B cell (primary cell): ENCODE results near the gene SDK2. TPM values are rescaled to one million over a fixed set of nuclear protein-coding genes. Genes with fewer than 3 reads are reported as not detected.

Experiments
- ATAC-seq: fragments of 200-7000 bp; cut with Tn5 transposase; one replicate; pipeline ENCODE4 v1.10.0; 2021; ENCODE audit warnings: low read depth, mild to moderate bottlenecking, moderate number of reproducible peaks, moderate library complexity
- CTCF ChIA-PET: fragments of 350-600 bp; sonication (Branson Sonifier 250); formaldehyde crosslinking; loops from one replicate; lab custom pipeline; 2021; ENCODE audit warnings: antibody characterized with exemption, inconsistent platforms; lab: Charles Lee
- POLR2A ChIA-PET: fragments of 350-600 bp; sonication (Branson Sonifier 250); formaldehyde crosslinking; loops from one replicate; lab custom pipeline; 2021; ENCODE audit warnings: antibody characterized with exemption; lab: Charles Lee
- DNase-seq: peaks from one replicate; pipeline ENCODE4 v3.0.0; 2013
- H2AFZ ChIP-seq: 2 replicates; pipeline ENCODE4 v1.6.1; 2012; ENCODE audit warnings: mild to moderate bottlenecking, low read depth, low read length; ENCODE audit not compliant: insufficient read depth, poor library complexity, severe bottlenecking
- H3K27ac ChIP-seq, 2 donors: 1 replicate in 1 of 2; 2 replicates in 1 of 2; pipeline ENCODE4 v1.5.1; 2012 to 2013; ENCODE audit warnings: low read length in 2 of 2, mild to moderate bottlenecking in 2 of 2, moderate library complexity in 1 of 2
- H3K27me3 ChIP-seq, 4 experiments: fragments of 200-600 bp in 1 of 4; sonication (generic) in 1 of 4; replicated peaks in 1 of 4; 1 replicate in 2 of 4; 2 replicates in 2 of 4; pipeline versions ENCODE4 v1.6.1 to v1.7.0; 2013 to 2016; ENCODE audit warnings: low read length in 3 of 4, mild to moderate bottlenecking in 2 of 4, mixed read lengths in 1 of 4, moderate library complexity in 1 of 4; ENCODE audit not compliant: insufficient read depth in 4 of 4, control insufficient read depth in 3 of 4; ENCODE audit errors: control extremely low read depth in 1 of 4
- H3K36me3 ChIP-seq, 2 experiments: replicated peaks in 1 of 2; 1 replicate in 1 of 2; 2 replicates in 1 of 2; pipeline versions ENCODE4 v1.6.1 to v1.7.1; 2013; ENCODE audit warnings: low read length in 1 of 2; ENCODE audit not compliant: insufficient read depth in 2 of 2, control insufficient read depth in 1 of 2; ENCODE audit errors: control extremely low read depth in 1 of 2, extremely low read depth in 1 of 2
- H3K4me1 ChIP-seq, 2 donors: fragments of 200-600 bp in 1 of 2; sonication (generic) in 1 of 2; 1 replicate in 1 of 2; 2 replicates in 1 of 2; pipeline versions ENCODE4 v1.5.1 to v1.6.1; 2013 to 2017; ENCODE audit warnings: low read length in 2 of 2; ENCODE audit not compliant: control insufficient read depth in 2 of 2, insufficient read depth in 2 of 2
- H3K4me2 ChIP-seq: replicated peaks from 2 replicates; pipeline ENCODE3; 2012; ENCODE audit warnings: mild to moderate bottlenecking, low read depth, low read length; ENCODE audit not compliant: poor library complexity, severe bottlenecking
- H3K4me3 ChIP-seq, 5 experiments: fragments of 200-600 bp in 1 of 5; sonication (generic) in 1 of 5; 1 replicate in 3 of 5; 2 replicates in 2 of 5; pipeline versions ENCODE4 v1.5.1 to v1.7.0; 2011 to 2016; ENCODE audit warnings: low read length in 4 of 5, mild to moderate bottlenecking in 4 of 5, low read depth in 2 of 5, control low read depth in 1 of 5, moderate library complexity in 1 of 5; ENCODE audit not compliant: insufficient read depth in 1 of 5; ENCODE audit errors: control extremely low read depth in 1 of 5, extremely low read depth in 1 of 5
- H3K79me2 ChIP-seq: fragments of 200-600 bp; sonication (generic); one replicate; pipeline ENCODE4 v1.6.0; 2016; ENCODE audit warnings: low read length; ENCODE audit not compliant: control insufficient read depth, insufficient read depth
- H3K9ac ChIP-seq: fragments of 200-600 bp; sonication (generic); 2 replicates; pipeline ENCODE4 v1.6.1; 2017; ENCODE audit warnings: mild to moderate bottlenecking, low read length, moderate library complexity
- H3K9me3 ChIP-seq, 3 donors: one replicate each; pipeline versions ENCODE4 v1.6.1 to v1.7.1; 2013; ENCODE audit warnings: low read length in 2 of 3; ENCODE audit not compliant: control insufficient read depth in 2 of 3, insufficient read depth in 1 of 3; ENCODE audit errors: control extremely low read depth in 1 of 3
- H4K20me1 ChIP-seq: 2 replicates; pipeline ENCODE4 v1.6.0; 2012; ENCODE audit warnings: mild to moderate bottlenecking, low read length; ENCODE audit not compliant: insufficient read depth, control insufficient read depth, poor library complexity, severe bottlenecking
- H3K27ac Mint-ChIP-seq: one replicate; pipeline ENCODE4 v1.8.0; 2021; ENCODE audit warnings: mixed read lengths
- H3K27me3 Mint-ChIP-seq: one replicate; pipeline ENCODE4 v1.8.0; 2021; ENCODE audit warnings: mixed read lengths
- H3K4me1 Mint-ChIP-seq: one replicate; pipeline ENCODE4 v1.8.0; 2021; ENCODE audit warnings: mixed read lengths
- H3K4me3 Mint-ChIP-seq: one replicate; pipeline ENCODE4 v1.8.0; 2021; ENCODE audit warnings: mixed read lengths
- H3K9me3 Mint-ChIP-seq: one replicate; pipeline ENCODE4 v1.8.0; 2022; ENCODE audit warnings: mixed read lengths; ENCODE audit not compliant: insufficient read depth
- EZH2 ChIP-seq: IDR thresholded peaks from 2 replicates; pipeline ENCODE4 v1.6.1; 2012; ENCODE audit warnings: borderline replicate concordance, low read depth, mild to moderate bottlenecking, moderate library complexity, low read length; ENCODE audit not compliant: insufficient read depth, poor library complexity, severe bottlenecking
- WGBS: methylation state at CpG from one replicate; pipeline ENCODE4 v1.1.5; 2013; ENCODE audit warnings: missing lambda C conversion rate; ENCODE audit not compliant: insufficient coverage; 5-methylcytosine and 5-hydroxymethylcytosine counted together
- intact Hi-C: fragments of 100-400 bp; cut with micrococcal nuclease; formaldehyde crosslinking; loops from one replicate; pipeline ENCODE4 v1.10.0; 2022
- polyA plus RNA-seq: library from polyadenylated mRNA; depleted of rRNA; stranded (reverse); fragments of >200 nt; gene quantifications from 2 replicates; pipeline ENCODE4 v1.2.3, GENCODE V29; 2012
- total RNA-seq, 2 donors: library from RNA; stranded (reverse); fragments of 120-200 nt in 1 of 2; gene quantifications; 1 replicate in 1 of 2; 2 replicates in 1 of 2; pipeline versions ENCODE4 v1.2.3 to v1.2.4, GENCODE V29; 2013 to 2022
- TF ChIP-seq, protein P1 (sequence below): fragments of 200-600 bp; IDR thresholded peaks from one replicate; pipeline ENCODE4 v1.8.0; 2022; ENCODE audit warnings: antibody characterized with exemption, mild to moderate bottlenecking

Gene SDK2
- total and polyA plus RNA-seq, 2 donors (not counting 1 experiment from before 2014, with no cell fraction given), result 3.2 to 13.0 TPM

GRCh38 chr17:73693071-73693470, 48.8 kb upstream of the SDK2 start:
- POLR2A ChIA-PET, result no interaction called here
- intact Hi-C loops, result no loop called here
- ATAC-seq, result no peak
- H3K4me1 Mint-ChIP-seq, result no peaks in the 10 kb centered on the region
- no peak for DNase-seq
- Histone ChIP-seq H3K4me3 (no peak overlapping the region), H4K20me1 (no peaks in the 10 kb centered on the region), H2AFZ (no peak overlapping the region), H3K79me2 (no peaks in the 10 kb centered on the region), H3K9me3 (no peaks in the 10 kb centered on the region), H3K4me1 (no peaks in the 10 kb centered on the region), H3K27me3 (no peaks in the 10 kb centered on the region), H3K27ac (no peak overlapping the region), H3K36me3 (no peaks in the 10 kb centered on the region), H3K9ac (no peak overlapping the region), H3K4me2 (no peak overlapping the region)
- no peak overlapping the region for H3K4me3 Mint-ChIP-seq
- peaks cover 10% of the 10 kb centered on the region for H3K27me3 Mint-ChIP-seq
- no peak overlapping the region for H3K27ac Mint-ChIP-seq
- CTCF ChIA-PET, result no interaction called here
- WGBS, result 92% methylated on average over 12 of the region's 12 CpGs
- no peaks in the 10 kb centered on the region for H3K9me3 Mint-ChIP-seq
- TF ChIP-seq, protein P1, sequence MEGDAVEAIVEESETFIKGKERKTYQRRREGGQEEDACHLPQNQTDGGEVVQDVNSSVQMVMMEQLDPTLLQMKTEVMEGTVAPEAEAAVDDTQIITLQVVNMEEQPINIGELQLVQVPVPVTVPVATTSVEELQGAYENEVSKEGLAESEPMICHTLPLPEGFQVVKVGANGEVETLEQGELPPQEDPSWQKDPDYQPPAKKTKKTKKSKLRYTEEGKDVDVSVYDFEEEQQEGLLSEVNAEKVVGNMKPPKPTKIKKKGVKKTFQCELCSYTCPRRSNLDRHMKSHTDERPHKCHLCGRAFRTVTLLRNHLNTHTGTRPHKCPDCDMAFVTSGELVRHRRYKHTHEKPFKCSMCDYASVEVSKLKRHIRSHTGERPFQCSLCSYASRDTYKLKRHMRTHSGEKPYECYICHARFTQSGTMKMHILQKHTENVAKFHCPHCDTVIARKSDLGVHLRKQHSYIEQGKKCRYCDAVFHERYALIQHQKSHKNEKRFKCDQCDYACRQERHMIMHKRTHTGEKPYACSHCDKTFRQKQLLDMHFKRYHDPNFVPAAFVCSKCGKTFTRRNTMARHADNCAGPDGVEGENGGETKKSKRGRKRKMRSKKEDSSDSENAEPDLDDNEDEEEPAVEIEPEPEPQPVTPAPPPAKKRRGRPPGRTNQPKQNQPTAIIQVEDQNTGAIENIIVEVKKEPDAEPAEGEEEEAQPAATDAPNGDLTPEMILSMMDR, result no peak

- intact Hi-C loops, result no loop called here
- POLR2A ChIA-PET, result no interaction called here
These were observed 47.1 kb upstream of the SDK2 start for GRCh38 chr17:73691321-73691766.

More at GRCh38 chr17:73691321-73691766, 47.1 kb upstream of the SDK2 start:
- Mint-ChIP-seq H3K27me3 (peaks cover 10% of the 10 kb centered on the region), H3K9me3 (no peaks in the 10 kb centered on the region), H3K4me1 (no peaks in the 10 kb centered on the region), H3K4me3 (no peak overlapping the region), H3K27ac (no peak overlapping the region)
- Histone ChIP-seq H3K4me3 (no peak overlapping the region), H3K4me1 (no peaks in the 10 kb centered on the region), H3K79me2 (no peaks in the 10 kb centered on the region), H3K4me2 (no peak overlapping the region), H3K27ac (no peak overlapping the region), H4K20me1 (no peaks in the 10 kb centered on the region), H2AFZ (no peak overlapping the region), H3K9ac (no peak overlapping the region), H3K9me3 (peaks cover 0 to under 1% (median 0%) of the 10 kb centered on the region in 3 donors), H3K27me3 (no peaks in the 10 kb centered on the region), H3K36me3 (no peaks in the 10 kb centered on the region)
- WGBS, result 32% methylated on average over 8 of the region's 10 CpGs
- CTCF ChIA-PET, result interaction anchor here (1.1 kb wide), 1 partner anchor 11 kb away, joined by 3 read pairs; no protein-coding TSS in a partner anchor
- DNase-seq, result no peak
- no peak for TF ChIP-seq EZH2
- TF ChIP-seq, protein P1, result no peak
- no peak for ATAC-seq
